Measurements from ENCODE around the gene U2AF1L4. TPM values are rescaled to one million over a fixed set of nuclear protein-coding genes. Genes with fewer than 3 reads are reported as not detected.

U2AF1L4 gene
- total RNA-seq, 1 donor from 2014 or later, result 19.5 TPM

DNA sequence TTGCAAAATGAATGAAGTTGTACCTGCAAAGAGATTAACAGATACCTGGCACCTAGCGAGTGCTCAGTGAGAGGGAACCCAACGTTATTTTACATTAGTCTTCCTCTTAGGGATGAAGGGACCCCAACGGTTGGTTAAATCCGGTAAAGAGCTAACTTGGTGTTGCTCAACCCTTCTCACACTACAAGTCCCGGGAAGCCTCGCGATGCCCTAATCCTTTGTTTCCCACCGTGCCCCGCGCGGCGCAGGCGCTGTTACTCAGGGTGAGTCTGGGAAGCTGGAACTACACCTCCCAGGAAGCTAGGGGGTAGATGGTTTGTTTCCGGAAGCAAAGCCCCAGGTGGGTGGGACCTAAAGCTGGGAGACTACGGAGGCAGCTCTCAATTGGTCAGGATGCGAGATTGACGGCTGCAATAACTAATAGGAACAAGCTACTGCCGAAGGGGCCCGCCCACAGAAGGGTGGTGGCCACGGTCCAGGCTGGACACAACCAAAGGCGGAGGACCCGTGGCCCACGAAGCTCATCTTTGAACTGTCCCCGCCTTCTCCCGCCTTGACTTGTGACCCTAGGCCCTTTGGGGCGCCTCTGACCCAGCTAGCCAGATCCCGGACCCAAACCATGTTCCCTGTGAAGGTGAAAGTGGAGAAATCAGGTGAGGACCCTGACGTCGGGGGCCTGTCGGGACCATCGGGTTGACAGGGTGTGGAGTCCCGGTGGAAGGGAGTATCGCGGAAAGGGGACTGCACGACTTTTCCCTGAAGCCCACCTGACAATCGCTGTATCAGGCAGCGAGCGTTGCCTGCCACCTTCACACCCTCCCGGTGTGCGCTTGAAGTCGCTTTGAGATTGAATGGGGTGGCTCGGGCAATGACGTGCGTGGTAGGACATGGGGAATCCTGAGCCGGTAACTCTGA, 3.1 kb upstream of the U2AF1L4 start, which contains the start of gene LIN37:
Gene LIN37 (plus strand): TSS at position 471 of the 915 bp plus-strand sequence. CDS start 149 bp downstream, at position 620.
- ATAC-seq, result peak; percentile 88
- peak; percentile 100 for DNase-seq (ENCODE audit: missing footprints)
- intact Hi-C loops (cut with DNase I), result loop anchor here (5.0 to 10.0 kb wide), 2 partner anchors 101 to 366 kb away; partner anchors contain the start of genes COX6B1, OVOL3, POLR2I and TBCB

DNA sequence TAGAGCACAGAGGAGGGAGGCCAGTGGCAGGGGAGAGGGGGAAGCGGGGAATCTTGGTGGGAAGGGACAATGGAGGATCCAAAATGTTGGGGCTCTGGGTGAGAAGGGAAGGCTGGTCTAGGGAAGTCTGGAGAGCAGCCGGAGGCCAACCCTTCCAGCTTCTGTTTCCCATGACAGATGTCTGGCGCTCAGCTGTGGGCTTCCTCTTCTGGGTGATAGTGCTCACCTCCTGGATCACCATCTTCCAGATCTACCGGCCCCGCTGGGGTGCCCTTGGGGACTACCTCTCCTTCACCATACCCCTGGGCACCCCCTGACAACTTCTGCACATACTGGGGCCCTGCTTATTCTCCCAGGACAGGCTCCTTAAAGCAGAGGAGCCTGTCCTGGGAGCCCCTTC, 1.3 kb upstream of the U2AF1L4 start:
- no peak for ATAC-seq
- intact Hi-C loops (cut with DNase I), result loop anchor here (5.0 to 10.0 kb wide), 2 partner anchors 99 to 368 kb away; partner anchors contain the start of genes COX6B1, OVOL3, POLR2I and TBCB
- peak; percentile 64 for DNase-seq (ENCODE audit: missing footprints)

DNA sequence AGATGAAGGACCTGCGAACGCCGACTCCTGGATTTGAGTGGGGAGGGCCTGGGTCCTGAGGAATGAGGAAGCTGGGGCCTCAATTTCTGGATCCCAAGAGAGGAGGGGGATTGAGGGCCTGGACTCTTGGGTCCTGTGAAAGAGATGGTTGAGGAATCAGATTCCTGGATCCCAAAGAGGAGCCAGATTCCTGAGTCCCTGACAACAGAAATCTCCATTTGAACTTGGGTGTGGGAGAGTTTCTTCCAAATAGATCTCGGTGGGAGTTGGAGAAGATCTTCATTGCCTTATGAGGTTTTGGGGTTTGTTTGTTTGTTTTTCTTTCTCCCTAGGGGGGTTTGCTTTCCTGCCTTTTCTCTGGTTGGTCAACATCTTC, 857 bp upstream of the U2AF1L4 start:
- no peak for DNase-seq (ENCODE audit: missing footprints)
- intact Hi-C loops (cut with DNase I), result loop anchor here (5.0 to 10.0 kb wide), 2 partner anchors 99 to 369 kb away; partner anchors contain the start of genes COX6B1, OVOL3, POLR2I and TBCB
- ATAC-seq, result no peak

DNA sequence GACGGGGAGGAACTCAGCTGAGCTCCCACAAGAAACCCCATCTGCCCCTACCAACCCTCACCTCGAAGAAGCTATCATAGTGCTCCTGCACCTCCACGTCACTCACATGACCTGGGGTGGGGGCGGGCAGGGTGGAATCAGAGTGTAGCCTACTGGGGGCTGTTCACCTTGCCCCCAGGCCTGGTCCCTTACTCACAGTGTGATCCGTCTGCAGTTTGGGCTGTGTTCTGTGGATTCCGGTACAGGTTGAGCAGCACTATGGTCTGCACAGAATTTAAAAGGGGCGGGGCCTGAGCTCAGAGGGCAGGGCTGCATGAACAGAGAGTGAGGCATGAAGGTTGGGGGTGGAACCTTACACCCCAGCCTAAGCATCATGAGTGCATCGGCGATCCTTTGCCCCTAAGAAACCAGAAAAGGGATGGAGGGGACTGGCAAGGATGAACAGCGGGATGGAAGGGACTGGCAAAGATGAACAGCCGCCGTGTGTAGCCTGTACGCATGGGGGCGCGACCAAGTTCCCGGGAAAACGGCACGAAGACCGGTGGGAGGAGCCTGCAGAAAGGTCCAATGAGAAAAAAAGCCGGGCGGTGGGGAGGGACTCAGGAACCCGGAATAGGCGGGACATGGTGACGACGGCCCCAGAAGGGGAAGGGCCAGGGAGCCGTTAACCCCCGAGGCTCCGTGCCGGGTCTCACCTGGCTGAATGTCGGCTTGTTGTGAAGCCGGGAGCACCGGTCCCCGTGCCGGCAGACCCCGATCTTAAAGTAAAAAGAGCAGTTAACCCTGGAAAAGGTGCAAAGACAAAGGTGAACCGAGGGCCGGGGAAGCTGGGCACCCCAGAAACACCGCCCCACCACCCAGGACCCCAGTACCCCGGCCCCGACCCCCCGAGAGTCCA, 539 bp downstream of the U2AF1L4 start:
- peak; percentile 96 for DNase-seq (ENCODE audit: missing footprints)
- peak; percentile 73 for ATAC-seq
- intact Hi-C loops (cut with DNase I), result loop anchor here (1.0 to 10.0 kb wide), 4 partner anchors 27 to 370 kb away; partner anchors contain the start of genes COX6B1, OVOL3, POLR2I and TBCB

DNA sequence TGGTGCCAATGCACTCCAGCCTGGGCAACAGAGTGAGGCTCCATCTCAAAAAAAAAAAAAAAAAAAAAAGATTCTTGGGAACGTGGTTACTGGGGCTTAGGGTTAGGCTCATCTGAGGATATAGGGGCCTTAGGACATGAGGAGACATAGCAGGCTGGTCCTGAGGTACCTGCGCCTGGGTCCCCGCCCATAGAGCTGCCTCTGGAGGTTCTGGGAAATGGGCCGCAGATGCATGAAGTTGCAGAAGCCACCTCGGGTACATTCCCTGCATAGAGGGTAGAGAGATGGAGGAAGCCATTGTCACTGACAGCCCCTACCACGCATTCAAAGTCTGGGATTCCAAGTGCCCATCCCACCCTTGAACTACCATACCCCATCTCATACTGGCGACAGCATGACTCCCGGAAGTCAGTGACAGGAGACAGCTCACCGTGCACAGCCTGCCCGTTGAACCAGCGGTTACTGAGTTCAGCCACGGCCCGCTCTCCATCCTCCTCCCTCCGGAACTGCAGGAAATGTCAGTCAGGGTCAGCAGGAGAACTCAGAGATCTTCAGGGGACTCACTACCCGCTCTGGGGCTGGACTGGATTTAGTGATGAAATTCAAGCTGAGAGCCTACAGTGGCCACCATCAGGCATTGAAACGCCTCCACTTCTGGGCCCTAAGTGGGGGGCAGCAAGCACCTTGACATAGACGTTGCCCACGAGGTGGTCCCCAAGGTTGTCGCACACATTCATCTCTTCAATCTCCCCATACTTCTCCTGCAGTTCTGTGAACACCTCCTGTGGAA, 1.4 kb downstream of the U2AF1L4 start:
- DNase-seq (ENCODE audit: missing footprints), result no peak

DNA sequence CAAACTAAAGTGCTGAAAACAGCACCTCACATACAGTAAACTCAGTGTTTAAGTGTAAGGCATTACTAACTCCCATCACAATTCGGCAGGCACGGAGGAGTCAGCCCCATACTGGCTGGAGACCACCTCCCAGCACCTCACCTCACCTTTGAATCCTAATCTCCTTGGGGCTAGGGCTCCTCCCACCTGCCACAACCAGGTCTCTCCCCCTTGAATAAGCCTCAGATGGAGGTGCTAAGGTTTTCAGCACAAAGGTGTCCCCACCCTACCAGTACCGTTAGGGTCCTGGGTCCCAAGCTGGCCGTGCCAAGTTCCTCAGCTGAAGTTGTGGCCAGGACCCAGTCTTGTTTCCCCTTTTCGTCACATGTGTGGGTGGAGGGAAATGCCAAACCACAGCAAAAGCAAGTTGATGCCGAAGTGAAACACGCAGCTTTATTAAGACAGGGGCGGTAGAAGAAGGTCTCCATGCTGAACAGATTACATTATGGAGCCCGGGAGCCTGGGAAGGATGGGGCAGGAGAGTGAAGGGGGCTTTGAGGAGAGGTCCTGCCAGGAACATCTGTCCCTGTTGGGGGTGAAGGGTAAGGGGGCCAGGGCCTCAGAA, 3.0 kb downstream of the U2AF1L4 start, which contains the start of gene IGFLR1:
Gene IGFLR1 (minus strand): TSS at position 332 of the 604 bp plus-strand sequence. CDS start 1,272 bp downstream, outside the sequence.
- intact Hi-C loops (cut with DNase I), result loop anchor here (10.0 kb wide), 1 partner anchor 373 kb away; the partner anchor contains the start of genes OVOL3, POLR2I and TBCB
- ATAC-seq, result no peak
- no peak for DNase-seq (ENCODE audit: missing footprints)

More for the DNA sequence above, 1.4 kb downstream of the U2AF1L4 start:
- no peak for ATAC-seq
- intact Hi-C loops (cut with DNase I), result loop anchor here (10.0 kb wide), 1 partner anchor 371 kb away; the partner anchor contains the start of genes OVOL3, POLR2I and TBCB

DNA sequence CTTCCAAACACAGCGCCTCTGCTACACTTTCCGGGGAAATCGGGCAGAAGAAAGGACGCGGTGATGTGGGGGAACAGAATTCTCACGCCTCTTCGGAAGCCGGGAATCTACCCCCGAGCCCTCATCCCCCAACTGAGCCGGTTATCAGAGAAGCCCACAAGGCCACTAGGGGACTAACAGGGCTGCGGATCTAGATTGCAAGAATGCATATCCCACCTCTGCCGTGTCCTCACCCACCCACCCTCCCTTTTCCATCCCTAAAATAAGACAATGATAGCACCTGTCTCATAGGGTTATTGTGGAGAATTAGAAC, 4.1 kb downstream of the U2AF1L4 start:
- DNase-seq (ENCODE audit: missing footprints) (no peak), ATAC-seq (no peak)
- intact Hi-C loops (cut with DNase I), result loop anchor here (10.0 kb wide), 1 partner anchor 374 kb away; the partner anchor contains the start of genes OVOL3, POLR2I and TBCB

DNA sequence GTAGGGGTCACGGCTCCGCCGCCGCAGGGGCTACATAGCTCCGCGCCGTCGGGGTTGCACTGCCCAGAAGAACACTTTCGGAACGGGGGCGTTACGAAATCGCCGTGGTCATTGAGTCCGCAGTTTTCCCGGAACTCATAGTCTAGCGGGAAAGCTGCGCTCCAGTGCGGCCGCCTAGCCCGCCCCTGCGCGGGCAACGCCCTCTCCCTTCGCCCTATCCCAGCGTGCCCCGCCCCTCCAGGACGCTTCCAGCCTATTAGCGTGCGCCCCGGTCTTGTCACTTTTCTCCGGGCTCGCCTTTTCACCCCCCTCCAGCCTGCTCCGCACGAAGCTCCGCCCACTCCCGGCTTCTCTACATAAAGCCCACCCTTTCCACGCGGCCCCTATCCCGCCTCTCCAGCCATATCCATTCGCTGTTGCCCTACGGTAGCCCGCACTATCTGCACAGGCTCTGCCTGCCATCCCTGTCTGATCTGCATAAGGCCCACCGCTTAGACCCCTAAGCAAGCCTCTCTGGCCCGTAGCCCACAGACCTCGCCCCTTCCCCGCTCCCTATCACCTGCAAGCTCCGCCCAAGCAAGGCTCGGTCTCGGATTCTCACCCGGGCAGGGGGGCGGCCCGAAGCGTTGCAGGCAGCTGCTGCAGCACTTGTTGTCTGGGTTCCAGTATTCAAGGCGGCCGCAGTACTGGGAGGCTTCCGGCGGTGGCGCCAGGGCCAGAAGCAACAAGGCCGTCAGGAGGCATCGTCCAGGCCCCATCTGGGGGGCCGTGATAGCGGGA, 4.6 kb downstream of the U2AF1L4 start:
- ATAC-seq (peak; percentile 90), DNase-seq (ENCODE audit: missing footprints) (peak; percentile 99)
- intact Hi-C loops (cut with DNase I), result loop anchor here (10.0 kb wide), 1 partner anchor 374 kb away; the partner anchor contains the start of genes OVOL3, POLR2I and TBCB

DNA sequence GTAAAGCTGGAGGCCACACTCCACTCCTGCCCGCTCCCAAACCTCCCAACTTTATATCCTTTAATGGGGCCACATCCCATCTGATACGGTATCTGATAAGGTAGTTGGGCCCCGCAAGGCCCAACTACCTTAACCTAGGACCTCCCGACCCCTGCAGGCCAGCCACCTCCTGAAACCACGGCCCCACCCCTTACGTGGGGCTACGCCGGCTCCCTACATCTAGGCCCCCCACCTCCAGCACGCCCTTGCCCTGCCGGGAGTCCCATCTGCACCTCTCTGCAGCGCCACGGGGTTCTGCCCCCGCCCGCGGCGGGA, 5.2 kb downstream of the U2AF1L4 start:
- DNase-seq (ENCODE audit: missing footprints) (no peak), ATAC-seq (no peak)
- intact Hi-C loops (cut with DNase I), result loop anchor here (10.0 kb wide), 1 partner anchor 375 kb away; the partner anchor contains the start of genes OVOL3, POLR2I and TBCB

DNA sequence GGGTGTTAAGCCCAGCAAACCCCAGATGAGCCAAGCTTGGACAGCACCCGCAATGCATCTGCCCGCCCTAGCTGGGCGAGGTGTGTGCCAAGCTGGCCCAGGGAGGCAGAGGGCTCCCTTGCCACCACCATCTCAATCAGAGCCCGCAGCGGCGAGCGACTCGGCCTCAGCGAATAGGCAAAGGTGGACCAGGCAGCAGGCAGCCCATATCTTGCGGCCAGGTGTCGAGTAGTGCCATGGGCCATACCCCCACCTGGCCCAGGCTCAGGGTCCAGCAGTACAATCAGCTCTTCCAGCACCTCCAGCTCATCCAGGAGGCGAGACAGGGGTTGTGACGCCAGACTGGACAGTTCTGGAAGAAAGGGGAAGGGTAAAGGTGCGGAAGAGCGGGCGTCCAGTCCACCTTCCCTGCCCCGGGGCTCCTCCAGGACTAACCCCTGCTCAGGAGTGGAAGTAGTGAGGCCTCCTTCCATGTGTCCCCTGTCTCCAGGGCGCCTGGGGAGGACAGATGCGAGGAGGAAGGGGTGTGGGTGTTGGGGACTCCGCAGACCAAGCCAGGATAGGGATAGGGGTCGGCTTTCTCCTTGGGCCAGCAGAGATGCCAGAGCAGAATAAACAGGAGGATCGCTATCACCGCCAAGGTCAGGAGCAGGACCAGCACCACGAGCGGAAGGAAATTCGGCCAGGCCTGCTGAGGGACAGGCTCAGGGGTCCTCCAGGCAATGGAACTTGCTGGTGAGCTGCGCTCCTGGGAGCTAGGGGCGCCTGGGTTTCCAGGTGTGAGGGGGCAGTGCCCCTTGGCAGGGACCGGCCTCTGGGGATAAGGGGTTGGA, 5.7 kb downstream of the U2AF1L4 start:
- intact Hi-C loops (cut with DNase I), result loop anchor here (10.0 kb wide), 1 partner anchor 375 kb away; the partner anchor contains the start of genes OVOL3, POLR2I and TBCB
- no peak for ATAC-seq

DNA sequence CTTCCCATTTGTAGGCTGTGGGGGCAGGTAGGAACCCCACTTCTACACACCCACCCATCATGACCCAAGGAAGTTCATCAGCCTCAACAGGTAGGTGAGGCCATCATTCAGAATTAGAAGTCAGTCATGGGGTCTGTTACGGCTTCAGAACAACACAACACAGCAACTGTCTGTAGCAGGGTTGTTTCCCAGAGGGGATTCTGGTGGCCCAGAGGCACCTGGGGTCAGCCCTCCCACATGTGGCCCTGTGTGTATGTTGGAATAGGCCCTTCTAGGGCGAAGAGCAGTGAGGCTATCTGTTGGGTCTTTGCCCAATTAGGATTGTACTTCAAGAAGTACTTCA, 6.4 kb downstream of the U2AF1L4 start:
- intact Hi-C loops (cut with DNase I), result no loop called here
- ATAC-seq (no peak), DNase-seq (ENCODE audit: missing footprints) (no peak)

More for the DNA sequence above, 5.7 kb downstream of the U2AF1L4 start:
- DNase-seq (ENCODE audit: missing footprints), result no peak

DNA sequence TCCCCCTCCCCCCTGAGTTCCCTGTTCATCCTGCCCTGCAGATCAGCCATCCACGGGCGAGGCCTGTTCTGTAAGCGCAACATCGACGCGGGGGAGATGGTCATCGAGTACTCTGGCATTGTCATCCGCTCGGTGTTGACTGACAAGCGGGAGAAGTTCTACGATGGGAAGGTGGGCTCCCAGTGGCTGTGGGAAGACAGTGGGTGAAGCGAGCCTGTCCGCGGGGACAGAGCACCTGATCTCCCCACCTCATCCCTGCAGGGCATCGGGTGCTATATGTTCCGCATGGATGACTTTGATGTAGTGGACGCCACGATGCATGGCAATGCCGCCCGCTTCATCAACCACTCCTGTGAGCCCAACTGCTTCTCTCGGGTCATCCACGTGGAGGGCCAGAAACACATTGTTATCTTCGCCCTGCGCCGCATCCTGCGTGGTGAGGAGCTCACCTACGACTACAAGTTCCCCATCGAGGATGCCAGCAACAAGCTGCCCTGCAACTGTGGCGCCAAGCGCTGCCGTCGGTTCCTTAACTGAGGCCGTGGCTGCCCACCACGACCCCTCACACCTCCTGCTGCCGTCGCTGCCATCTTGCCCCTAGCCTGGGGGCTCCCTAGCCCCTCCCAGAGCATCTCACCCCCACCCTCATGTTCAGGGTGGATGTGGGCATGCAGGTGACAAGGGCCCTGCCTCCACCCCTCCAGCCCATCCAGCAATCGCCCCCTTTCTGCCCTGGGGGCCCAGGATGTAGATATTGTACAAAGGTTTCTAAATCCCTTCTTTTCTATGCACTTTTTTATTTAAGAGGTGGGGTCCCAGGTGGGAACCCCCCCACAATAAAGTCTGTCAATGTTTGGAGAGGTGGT, 7.0 kb downstream of the U2AF1L4 start:
- intact Hi-C loops (cut with DNase I), result no loop called here
- DNase-seq (ENCODE audit: missing footprints), result no peak
- ATAC-seq, result no peak

DNA sequence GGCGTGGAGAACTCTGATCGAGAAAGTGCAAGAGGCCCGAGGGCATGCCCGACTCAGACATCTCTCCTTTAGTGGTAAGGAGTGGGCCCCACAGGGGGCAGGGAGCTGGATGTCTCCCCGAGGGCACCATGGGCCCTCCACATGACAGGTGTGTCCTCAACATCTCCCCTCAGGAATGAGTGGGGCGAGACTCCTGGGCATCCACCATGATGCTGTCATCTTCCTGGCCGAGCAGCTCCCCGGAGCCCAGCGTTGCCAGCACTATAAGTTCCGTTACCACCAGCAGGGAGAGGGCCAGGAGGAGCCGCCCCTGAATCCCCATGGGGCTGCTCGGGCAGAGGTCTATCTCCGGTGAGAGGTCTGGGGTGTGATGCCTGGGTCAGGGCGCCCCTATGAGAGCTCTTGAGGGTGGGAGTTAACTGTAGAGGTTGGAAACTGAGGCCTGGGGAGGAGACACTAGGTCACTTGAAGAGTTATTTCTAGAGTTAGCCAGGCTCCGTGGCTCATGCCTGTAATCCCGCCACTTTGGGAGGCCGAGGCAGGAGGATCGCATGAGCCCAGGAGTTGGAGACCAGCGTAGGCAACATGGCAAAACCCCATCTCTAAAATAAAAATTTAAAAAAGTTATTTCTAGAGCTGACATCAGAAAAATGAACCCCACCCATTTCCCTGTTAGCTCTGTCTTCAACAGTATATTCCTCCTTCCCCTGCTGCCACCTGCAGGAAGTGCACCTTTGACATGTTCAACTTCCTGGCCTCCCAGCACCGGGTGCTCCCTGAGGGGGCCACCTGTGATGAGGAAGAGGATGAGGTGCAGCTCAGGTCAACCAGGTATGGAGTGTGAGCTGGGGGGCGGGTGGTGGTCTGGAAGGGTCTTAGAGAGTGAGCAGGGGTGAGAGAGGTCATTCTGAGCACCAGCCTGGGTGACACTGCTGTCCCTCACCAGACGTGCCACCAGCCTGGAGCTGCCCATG, 8.0 kb downstream of the U2AF1L4 start:
- peak; percentile 46 for DNase-seq (ENCODE audit: missing footprints)
- intact Hi-C loops (cut with DNase I), result no loop called here
- ATAC-seq, result no peak

DNA sequence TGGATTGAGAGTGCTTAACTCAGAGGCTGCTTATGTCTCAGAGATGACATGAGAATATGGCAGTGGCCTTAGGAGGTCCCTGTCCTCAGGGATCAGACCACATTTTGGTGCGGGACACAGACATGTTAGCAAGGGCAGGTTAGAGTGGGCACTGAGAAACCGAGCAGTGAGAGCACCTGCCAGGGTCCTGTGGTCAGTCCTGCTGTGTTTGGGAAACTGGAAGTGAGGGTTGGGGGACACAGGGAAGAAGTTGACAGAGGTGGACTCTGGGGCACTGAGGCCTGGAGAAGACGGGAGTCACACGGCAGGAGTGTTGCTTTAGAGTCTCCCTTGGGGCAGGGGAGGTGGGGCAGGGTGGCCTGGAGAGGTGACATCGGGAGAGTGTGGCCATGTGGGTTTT, 10.3 kb downstream of the U2AF1L4 start:
- intact Hi-C loops (cut with DNase I), result no loop called here
- ATAC-seq (no peak), DNase-seq (ENCODE audit: missing footprints) (no peak)

Data from Right ventricle myocardium inferior (tissue), 1 donor.